Stimulated activated CD4-positive, alpha-beta T cell treated with anti-CD3 and anti-CD28 coated beads, Interleukin-12 subunit alpha, Interleukin-12 subunit beta, amount 100 ng/mL, for 48 hours (primary cell): ENCODE data around the gene LIN7C.
A peak's percentile ranks its signal among the peaks of the same experiment; 100 is the strongest.
"Not testable (repeated sequence)": the region's sequence is repeated elsewhere in the genome, so short reads cannot be mapped to it uniquely, and the experiment has no call there.

Experiments
- DNase-seq, 3 donors: peaks; one replicate each; pipeline ENCODE4 v3.0.0-alpha.2; 2020; ENCODE audit warnings: low read depth in 2 of 3, low spot score in 1 of 3

Gene LIN7C, protein sequence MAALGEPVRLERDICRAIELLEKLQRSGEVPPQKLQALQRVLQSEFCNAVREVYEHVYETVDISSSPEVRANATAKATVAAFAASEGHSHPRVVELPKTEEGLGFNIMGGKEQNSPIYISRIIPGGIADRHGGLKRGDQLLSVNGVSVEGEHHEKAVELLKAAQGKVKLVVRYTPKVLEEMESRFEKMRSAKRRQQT

DNA sequence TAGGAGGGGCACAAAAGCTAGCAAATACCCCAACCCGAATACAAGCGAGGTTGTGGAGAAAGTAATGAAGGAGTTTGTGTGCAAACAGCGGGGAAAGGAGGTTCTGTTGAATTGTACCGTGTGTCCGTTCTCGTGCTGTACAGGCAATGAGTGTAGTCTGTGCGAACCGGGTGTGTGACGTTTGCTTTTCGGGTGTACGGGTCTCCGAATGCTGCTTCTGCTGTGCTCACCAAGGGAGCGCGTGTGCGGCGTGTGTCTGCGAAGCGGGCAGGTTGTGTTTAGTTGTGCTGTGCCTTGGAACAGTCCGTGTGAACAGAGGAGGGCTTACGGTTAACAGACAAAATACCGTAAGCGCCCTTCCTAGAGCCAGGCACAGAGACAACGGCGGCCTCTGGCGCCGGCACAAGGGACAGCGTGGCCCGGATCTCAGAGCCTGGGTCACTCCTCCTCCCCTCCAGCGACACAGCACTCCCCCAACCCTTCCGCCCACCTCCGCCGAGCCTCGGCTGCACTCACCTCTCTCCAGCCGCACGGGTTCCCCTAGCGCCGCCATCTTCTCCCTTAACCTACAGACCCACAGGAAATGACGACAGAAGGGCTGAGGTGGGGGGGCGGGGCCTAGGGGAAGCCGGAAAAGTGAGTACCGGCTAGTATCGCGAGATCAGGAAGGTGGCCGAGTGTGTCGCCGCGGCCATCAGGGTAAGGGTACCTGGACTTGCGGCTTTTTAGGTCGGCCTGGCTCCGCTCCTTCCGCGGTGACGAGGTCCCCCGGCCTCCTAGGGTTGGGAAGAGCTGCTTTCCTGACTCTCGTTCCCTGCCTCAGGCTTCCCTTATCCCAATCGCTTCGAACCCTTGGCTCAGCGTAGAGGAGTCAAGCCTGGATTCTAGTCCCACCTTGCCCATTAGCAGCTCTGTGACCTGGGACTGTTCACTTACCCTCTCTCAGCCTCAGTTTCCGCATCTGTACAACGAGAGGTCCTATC is at the start of gene LIN7C:
Gene LIN7C, minus strand, starts transcription at position 570 of the 983 bp plus-strand sequence. Its CDS starts 17 bp downstream, at position 553.
- peak; percentile 90 to 93 (median 91) for DNase-seq

DNA sequence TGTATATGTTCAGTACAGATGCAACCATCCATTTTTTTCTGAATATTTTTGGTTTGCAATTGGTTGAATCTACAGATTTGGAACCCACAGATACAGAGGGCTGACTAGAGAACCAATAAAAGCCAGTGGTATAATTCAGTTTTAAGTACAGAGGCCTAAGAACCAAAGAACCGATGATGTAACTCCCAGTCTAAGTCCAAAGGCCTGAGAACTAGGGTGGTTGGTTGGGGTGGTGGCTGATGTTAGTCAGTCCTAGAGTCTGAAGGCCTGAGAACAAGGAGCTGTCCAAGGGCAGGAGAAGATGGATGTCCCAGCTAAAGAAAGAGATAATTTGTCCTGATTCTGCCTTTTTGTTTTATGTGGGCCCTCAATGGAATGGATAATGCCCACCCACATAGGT is 48.7 kb upstream of the LIN7C start:
- no peak for DNase-seq

DNA sequence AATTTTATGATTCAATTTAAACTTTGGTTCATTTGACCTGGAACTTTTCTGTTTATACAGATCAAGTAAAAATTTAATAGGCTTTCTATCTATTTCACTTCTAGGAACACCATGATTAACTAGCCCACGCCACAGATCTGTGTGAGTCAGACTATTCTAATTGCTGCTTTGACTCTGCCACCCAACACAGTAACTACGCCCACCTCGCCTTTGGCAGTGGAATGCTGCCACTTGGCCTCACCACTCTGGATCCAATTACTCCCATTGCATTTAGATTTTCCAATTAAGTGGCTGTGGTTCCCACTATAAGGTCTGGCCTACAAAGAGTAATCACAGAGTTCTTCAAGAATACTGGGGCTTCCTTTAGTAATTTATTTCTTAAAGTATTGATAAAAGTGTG is 46.6 kb upstream of the LIN7C start:
- DNase-seq: no peak

DNA sequence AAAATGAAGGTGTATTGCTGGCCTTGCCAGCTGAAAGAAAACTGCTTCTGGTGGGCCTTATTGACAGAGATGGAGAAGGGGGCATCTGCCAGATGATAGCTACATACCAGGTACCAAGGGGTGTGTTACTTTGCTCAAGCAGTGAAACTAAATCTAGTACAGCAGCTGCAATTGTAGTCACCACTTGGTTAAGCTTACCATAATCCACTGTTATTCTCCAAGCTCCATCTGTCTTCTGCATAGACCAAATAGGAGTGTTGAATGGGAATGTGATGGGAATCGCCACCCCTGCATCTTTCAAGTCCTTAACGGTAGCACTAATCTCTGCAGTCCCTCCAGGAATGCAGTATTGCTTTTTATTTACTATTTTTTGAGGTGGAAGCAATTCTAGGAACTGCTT is 45.8 kb upstream of the LIN7C start:
- no peak for DNase-seq

DNA sequence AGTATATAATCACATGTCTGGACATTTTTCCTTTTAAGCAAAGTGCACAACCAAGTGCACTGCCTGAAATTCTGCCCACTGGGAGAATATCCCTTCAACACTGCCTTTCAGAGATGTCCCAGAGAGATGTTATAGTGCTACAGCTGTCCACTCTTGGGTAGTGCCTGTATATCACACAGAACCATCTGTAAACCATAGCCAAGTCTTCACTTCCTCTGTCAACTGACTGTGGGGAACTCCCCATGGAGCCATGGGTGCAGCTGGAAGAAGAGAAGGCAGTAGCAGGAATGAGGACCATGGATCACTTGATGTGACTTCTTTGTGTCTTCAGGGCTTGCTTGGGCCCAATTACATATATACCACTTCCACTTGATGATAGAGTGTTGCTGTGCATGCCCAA is 44.6 kb upstream of the LIN7C start:
- no peak for DNase-seq

DNA sequence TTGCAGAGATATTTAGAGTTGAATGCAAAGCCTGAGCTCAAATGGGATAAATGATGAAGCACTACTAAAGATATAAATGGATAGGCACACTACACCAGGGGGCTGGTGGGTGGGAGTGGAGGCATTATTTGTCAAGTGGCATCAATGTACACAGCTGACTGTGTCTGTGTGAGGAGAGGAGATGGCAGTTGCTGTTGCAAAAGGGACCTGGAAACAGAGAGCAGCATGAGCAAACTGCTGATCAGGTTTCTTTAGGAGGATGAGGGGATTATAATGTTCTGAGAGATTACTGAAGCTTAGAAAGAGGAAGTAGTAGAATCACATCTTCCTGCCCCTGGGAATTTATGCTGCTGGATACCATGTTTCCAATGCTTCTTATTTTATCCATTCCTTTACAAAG is 39.4 kb upstream of the LIN7C start:
- no peak for DNase-seq

DNA sequence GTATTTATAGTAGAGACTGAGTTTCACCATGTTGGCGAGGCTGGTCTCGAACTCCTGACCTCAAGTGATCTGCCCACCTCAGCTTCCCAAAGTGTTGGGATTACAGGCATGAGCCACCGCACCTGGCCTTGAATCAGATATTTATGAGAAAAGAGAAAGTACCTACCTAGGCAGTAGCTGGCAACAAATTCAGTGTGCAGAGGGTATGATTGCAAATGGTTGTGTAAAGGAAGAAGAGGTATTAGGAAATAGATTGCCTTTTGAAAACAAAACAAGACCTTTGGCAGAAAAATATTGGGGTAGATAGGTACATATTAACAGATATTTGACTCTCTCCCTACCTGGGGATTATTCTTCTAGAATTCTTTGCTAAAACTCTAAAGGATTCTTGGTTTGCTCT is 38.5 kb upstream of the LIN7C start:
- DNase-seq: no peak

DNA sequence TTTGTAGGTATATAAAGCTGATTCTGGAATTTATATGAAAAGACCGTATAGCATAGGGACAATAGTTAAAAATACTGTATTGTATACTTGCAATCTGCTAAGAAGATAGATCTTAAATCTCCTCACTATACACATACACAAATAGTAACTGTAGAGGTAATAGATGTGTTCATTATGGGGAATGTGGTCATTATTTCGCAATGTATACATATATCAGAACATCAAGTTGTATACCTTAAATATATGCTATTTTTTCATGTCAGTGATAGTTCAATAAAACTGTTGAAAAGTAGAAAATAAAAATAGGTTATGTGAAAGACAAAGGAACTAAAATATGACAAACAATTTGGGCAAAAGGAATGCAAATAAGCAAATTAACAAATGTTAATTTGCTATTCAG is 35.2 kb upstream of the LIN7C start:
- DNase-seq: no peak

DNA sequence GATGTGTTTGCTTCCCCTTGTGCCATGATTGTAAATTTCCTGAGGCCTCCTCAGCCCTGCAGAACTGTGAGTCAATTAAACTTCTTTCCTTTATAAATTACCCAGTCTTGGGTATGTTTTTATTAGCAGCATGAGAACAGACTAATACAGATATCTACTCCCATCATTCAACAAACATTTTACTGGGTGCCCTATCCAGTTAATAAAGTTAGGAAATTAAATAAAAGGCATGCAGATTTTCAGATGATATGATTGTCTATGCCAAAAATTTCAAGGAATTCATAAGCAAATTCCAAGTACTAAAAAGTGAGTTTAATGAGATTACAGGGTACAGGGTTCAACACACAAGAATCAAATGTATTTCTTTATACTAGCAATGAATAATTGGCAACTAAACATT is 33.5 kb upstream of the LIN7C start:
- DNase-seq: no peak

DNA sequence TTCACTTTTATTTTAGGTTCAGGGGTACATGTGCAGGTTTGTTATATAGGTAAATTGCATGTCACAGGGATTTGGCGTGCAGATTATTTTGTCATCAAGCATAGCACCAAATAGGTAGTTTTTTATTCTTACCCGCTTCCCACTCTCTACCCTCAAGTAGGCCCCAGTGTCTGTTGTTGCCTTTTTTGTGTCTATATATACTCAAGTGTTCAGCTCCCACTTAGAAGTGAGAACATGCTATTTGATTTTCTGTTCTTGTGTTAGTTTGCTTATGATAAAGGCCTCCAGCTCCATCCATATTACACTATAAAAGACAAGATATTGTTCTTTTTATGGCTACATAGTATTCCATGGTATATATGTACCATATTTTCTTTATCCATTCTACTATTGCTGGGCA is 28.5 kb upstream of the LIN7C start:
- DNase-seq: no peak

DNA sequence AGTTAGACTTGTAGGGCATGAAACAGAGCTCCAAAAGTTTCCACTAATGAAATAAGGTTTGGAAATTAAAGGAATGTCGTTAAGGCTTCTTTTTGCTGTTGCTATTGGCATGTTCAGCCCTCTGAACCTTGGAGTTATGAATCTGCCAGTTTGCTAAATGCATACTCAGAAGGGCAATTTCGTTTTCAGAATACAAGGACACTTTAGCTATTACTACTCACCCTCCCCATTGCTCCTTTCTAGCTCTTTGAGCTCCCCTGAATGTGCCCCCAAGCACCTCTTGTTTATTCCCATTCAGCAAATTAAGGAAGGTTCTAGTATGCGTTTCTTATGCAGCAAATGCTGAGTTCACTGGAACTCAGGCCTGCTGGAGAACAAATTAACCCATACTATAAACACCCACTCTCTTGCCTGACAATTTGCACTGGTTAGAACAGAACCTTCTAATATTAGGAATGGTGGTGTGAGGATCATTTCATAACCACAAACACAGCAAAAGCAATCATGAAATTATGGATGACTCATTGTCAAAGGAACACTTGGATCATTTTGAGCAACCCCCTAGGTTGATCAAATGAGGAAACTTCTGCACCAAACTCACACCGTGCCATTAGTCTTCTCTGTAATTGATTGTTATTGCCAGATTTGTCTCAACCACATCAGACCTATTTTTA is 26.2 kb upstream of the LIN7C start:
- no peak for DNase-seq

DNA sequence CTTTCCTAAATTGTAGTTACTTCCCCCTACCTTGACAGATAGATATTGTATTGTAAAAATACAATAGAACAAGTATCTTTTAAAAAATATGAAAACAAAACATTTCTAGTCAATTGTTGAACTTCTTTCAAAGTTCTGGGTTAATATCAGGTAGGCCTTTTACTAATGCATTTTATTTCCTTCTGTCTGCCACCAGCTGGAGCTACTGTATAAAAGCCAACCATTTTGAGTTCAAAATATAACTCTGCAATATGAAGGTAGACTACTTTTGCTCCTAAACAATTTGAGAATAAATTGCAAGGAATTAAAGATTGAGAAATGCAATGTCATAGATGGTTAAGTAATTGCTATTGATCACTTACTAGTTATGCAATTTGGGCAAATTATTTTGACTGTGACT is 22.1 kb upstream of the LIN7C start:
- DNase-seq: no peak

DNA sequence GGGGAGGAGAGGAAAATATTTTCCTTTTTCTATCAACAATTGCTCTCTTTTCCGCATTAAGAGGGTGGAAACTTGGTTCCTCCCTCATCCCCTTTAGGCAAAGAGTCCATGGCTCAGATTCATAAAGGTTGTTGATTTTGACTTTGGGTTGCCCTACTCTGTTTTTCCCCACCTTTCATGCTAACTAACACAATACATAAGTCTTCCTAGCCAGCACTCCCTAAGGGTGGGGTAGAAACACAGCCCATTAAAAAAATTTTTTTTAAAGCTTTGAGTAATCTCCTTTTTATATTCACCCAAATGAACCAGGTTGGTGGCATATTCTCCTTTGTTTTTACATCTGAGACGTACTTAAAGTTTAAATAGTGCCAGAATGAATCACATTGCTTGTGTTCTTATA is 20.0 kb upstream of the LIN7C start:
- DNase-seq: no peak

DNA sequence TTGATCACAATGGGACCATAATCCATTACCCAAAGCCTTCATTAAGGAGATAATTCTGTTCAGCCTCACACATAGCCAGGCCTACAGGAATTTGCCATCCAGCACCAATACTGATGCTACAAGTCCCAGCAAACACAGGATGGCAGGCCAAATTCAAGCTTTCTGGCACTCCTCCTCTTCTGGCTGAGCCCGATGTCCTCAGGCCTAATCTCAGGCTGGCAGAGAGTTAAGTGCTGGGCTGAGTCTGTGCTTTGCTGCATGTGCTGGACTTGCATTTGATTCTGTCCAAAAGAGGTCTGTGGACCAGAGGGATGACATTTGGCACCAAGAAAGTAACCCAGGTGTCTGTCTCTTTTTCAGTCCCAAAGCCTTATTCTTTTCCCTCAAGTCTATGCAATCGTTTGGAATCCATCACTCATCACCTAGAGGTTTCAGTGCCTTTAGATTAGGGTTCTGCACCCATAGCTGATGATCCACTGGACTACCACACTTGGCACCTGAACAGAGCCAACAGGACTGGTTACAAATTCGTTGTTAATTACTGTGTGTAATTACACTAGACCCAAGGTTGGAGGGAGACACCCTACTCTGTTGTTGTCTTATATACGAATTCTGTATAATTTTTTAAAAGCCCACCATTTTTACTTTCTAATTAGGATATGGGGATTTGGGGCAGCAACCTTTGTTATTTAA is 19.4 kb upstream of the LIN7C start:
- no peak for DNase-seq

DNA sequence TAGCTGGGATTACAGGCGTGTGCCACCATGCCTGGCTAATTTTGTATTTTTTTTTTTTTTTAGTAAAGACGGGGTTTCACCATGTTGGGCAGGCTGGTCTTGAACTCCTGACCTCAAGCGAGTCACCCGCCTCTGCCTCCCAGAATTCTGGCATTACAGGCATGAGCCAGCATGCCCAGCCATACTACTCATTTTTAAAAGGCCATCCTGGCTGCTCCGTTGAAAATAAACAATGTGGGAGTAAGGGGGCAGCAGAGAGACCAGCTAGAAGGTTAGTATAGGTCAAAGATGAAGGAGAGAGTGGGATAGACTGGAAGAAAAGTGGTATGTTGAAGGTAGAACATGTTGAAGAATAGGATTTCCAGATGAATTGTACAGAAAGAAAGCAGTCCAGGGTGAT is 17.6 kb upstream of the LIN7C start:
- DNase-seq: no peak

DNA sequence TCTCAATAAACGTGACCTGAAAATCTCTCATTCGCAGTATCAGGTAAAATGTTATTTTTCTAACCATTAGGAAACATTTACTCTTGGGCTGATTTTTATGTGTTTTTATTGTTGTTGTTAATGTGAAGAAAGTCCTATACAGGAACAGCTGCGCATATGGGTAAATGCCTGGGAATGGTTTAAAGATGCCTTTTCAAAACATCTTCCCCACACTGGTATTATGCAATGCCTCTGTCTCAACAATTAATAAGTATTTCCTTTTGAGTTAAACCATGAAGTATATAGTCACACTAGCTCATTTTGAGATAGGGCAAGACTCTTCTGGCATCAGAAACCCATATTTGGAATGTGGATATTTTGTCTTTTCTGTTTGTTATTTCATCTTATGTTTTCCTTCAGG is 13.7 kb upstream of the LIN7C start:
- DNase-seq: no peak

DNA sequence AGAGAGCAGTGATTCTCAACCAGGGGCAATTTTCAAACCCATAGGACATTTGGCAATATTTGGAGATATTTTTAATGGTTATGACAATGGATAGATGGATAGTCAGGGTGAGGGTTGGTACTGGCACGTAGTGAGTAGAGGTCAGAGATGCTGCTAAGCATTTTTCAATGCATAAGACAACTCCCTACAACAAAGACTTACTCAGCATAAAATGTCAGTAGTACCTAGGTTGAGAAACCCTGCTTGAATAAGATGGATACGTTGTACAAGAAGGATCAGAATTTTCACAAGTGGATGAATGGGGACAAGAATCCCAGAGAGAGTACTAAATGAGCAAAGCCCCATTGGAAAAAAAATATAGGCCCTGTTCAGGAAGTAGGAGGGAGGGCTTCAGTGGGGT is 11.9 kb upstream of the LIN7C start:
- DNase-seq: no peak

DNA sequence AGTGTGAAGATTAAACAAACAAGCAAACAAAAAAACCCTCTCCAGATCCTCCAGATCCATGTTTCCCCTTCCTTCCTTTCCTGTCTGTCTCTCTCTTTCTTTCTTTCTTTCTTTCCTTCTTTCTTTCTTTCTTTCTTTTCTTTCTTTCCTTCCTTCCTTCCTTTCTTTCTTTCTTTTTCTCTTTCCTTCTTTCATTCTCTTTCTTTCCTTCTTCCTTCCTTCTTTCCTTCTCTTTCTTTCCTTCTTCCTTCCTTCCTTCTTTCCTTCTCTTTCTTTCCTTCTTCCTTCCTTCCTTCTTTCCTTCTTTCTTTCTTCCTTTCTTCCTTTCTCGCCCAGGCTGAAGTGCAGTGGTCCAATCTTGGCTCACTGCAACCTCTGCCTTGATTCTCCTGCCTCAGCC is 10.9 kb upstream of the LIN7C start:
- not testable (repeated sequence) for DNase-seq

DNA sequence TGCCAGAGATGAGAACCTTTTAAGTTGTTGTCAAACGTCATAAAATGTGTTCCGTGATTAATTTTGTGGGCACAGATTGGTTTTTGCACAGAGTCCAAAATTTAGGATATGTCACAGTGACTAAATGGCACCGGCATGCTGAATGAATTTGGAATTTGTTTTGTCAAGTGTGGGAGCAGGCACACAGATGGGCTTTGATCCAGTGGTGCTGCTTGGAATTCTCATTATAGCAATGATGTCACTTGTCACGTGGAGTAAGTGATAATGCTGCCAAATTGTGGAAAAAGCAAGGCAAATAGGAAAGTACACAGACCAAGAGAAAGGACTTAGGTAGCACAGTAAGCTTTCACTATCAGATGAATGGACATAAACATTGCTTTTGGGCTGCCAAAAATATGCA is 8.0 kb upstream of the LIN7C start:
- DNase-seq: no peak

DNA sequence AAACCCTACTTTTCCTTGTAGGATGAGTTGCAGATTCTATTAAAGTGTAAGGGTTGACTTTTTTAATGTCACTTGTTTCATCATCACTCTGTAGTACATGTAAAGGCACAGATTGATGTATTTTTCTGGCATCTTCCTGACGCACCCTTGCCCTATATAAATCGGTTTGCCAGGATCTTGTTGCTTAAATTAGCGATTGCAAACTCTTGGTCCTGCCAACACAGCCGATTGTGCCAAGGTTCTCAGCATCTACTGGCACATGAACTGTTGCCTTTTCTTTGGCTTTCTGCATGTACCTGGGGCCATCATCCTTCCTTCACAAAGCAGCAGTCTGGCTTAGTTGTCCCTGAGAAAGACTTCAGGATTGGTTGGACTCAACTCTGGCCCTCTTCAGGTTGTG is 7.5 kb upstream of the LIN7C start:
- DNase-seq: no peak

DNA sequence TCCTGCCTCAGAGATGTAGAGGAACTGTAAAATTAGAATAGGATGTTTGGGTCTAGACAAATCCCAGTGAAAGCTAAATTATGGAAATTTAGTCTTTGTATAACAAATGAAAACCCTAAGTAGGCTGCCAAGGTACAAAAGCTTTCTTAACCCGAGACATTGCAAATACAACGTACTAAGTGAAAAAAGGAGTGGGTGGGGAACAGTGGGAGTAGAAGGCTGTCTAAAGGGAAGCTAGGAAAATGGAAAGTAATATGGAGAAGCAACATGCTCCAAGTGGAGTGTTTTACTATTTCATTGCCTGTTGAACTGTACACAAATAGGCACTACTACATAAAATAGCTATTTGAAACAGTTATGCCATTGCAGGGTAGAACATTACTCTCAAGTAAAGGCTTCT is 6.8 kb upstream of the LIN7C start:
- DNase-seq: no peak

DNA sequence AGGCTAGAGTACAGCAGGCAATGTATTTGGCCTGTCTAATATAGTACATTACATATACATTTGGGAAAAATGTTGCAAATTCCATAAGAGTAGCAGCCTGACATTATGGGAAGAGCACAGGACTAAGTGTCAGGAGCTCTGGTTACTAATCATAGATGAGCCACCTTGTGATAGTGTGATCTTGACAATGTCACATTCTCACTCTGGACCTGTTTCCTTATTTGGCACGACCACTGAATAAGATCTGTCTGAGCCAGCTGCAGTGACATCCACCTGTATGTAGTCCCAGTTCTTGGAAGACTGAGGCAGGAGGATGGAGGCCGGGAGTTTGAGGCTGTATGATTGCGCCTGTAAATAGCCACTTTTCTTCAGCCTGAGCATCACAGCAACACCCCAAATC is 5.7 kb upstream of the LIN7C start:
- DNase-seq: no peak
